Kidney epithelial cell (primary cell): ENCODE data around the gene DNAJB4. TPM values are rescaled to one million over a fixed set of nuclear protein-coding genes. Genes with fewer than 3 reads are reported as not detected.

ENCODE experiments used
- total RNA-seq: library from RNA; depleted of rRNA; stranded (reverse); fragments of >200 nt; gene quantifications from 2 replicates; pipeline ENCODE4 v1.2.3, GENCODE V29; 2015

Gene DNAJB4
- total RNA-seq, 1 donor from 2014 or later: 7.3 TPM

Other genes starting within 250 kb of the DNAJB4 start
- gene USP33, start 245.1 kb upstream of the DNAJB4 start, total RNA-seq: 47.0 and 47.6 TPM in 2 replicates
- 11.4 and 14.5 TPM in 2 replicates for gene MIGA1, start 225.3 kb upstream of the DNAJB4 start, total RNA-seq
- 4.6 and 6.6 TPM in 2 replicates for gene NEXN, start 116.3 kb upstream of the DNAJB4 start, total RNA-seq
- gene FUBP1, start 25.9 kb upstream of the DNAJB4 start, total RNA-seq: 101 and 102 TPM in 2 replicates
- 1.5 and 1.6 TPM in 2 replicates for gene GIPC2, start 41.0 kb downstream of the DNAJB4 start, total RNA-seq